ENCODE measurements around the gene KBTBD13. TPM values are rescaled to one million over a fixed set of nuclear protein-coding genes. Genes with fewer than 3 reads are reported as not detected.
"Not testable (repeated sequence)": the region's sequence is repeated elsewhere in the genome, so short reads cannot be mapped to it uniquely, and the experiment has no call there.

The KBTBD13 gene
- total RNA-seq, 2 donors from 2014 or later = 2.6 to 4.4 TPM

GRCh38 chr15:65038428-65038827 lies 38.1 kb upstream of the KBTBD13 start:
- no peak for DNase-seq (ENCODE audit: low spot score)
- Histone ChIP-seq H3K4me1 (peaks cover 0 to 6% of the 10 kb centered on the region in 2 donors), H3K9me3 (no peaks in the 10 kb centered on the region), H3K27ac (no peak overlapping the region), H3K4me3 (no peak overlapping the region), H3K36me3 (no peaks in the 10 kb centered on the region), H3K27me3 (no peaks in the 10 kb centered on the region)
- TF ChIP-seq, protein P1, sequence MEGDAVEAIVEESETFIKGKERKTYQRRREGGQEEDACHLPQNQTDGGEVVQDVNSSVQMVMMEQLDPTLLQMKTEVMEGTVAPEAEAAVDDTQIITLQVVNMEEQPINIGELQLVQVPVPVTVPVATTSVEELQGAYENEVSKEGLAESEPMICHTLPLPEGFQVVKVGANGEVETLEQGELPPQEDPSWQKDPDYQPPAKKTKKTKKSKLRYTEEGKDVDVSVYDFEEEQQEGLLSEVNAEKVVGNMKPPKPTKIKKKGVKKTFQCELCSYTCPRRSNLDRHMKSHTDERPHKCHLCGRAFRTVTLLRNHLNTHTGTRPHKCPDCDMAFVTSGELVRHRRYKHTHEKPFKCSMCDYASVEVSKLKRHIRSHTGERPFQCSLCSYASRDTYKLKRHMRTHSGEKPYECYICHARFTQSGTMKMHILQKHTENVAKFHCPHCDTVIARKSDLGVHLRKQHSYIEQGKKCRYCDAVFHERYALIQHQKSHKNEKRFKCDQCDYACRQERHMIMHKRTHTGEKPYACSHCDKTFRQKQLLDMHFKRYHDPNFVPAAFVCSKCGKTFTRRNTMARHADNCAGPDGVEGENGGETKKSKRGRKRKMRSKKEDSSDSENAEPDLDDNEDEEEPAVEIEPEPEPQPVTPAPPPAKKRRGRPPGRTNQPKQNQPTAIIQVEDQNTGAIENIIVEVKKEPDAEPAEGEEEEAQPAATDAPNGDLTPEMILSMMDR (IDR thresholded peaks at IDR 0.05) = no peak

DNA sequence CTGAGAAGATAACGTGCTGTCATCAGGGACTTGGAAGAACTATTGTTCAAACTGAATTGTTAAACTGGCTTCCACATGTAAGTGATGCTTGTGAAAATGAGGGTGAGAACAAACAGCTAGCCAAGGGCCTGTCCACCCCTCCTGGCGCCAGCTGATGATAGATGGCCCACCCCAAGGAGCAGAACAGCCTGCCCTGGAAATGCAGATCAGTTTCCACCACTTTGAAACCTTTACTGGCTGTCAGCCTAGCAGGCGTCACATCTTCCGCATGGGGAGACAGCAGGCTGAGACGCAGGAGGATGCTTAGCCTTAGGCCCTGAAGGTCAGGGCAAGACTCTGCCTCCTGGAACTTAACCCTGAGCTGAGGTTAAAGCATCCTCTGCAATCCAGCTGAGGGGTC lies 37.7 kb upstream of the KBTBD13 start:
- Histone ChIP-seq H3K4me1 (peaks cover 0 to 2% of the 10 kb centered on the region in 2 donors), H3K27me3 (no peaks in the 10 kb centered on the region), H3K27ac (no peak overlapping the region), H3K9me3 (no peaks in the 10 kb centered on the region), H3K36me3 (no peaks in the 10 kb centered on the region), H3K4me3 (no peak overlapping the region)
- TF ChIP-seq, protein P1 (IDR thresholded peaks at IDR 0.05) = no peak
- DNase-seq (ENCODE audit: low spot score) = no peak

DNA sequence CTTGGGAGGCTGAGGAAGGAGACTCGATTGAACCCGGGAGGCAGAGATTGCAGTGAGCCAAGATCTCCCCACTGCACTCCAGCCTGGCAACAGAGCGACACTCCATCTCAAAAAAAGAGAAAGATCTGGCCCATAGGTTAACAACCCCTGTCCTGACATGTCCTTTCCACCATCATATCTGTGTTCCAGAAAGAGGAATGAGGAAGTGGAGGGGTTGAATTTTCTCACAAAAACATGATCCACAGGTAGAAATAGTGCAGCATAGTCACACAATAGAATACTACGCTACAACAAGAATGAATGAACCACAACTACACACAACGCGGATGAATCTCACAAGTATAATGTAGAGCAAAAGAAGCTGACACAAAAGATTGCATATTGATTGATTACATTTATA lies 36.1 kb upstream of the KBTBD13 start:
- Histone ChIP-seq H3K9me3 (no peaks in the 10 kb centered on the region), H3K4me3 (no peak overlapping the region), H3K36me3 (no peaks in the 10 kb centered on the region), H3K27ac (no peak overlapping the region), H3K27me3 (no peaks in the 10 kb centered on the region), H3K4me1 (no peaks in the 10 kb centered on the region)
- TF ChIP-seq, protein P1 (IDR thresholded peaks at IDR 0.05) = no peak
- DNase-seq (ENCODE audit: low spot score) = no peak

DNA sequence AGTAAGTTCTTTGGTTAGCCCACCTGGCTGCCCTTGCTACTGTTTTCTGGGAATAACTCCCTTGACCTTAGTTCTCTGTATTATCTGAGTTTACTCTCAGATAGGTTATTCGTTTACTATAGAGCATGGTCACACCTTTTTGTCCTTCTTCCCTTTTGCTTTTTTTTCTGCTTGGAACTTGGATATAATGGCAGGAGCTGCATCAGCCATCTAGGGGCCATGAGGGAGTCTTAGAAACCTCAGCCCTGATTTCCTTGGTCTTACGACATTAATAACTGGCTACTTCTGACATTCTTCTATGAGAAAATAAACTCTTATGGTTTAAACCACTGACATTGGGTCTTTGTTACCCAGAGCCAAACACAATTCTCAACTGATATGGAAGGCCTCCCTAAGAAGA lies 34.8 kb upstream of the KBTBD13 start:
- Histone ChIP-seq H3K27ac (no peak overlapping the region), H3K4me3 (no peak overlapping the region), H3K36me3 (no peaks in the 10 kb centered on the region), H3K9me3 (no peaks in the 10 kb centered on the region), H3K27me3 (no peaks in the 10 kb centered on the region), H3K4me1 (no peaks in the 10 kb centered on the region)
- no peak for DNase-seq (ENCODE audit: low spot score)
- TF ChIP-seq, protein P1 (IDR thresholded peaks at IDR 0.05) = no peak

DNA sequence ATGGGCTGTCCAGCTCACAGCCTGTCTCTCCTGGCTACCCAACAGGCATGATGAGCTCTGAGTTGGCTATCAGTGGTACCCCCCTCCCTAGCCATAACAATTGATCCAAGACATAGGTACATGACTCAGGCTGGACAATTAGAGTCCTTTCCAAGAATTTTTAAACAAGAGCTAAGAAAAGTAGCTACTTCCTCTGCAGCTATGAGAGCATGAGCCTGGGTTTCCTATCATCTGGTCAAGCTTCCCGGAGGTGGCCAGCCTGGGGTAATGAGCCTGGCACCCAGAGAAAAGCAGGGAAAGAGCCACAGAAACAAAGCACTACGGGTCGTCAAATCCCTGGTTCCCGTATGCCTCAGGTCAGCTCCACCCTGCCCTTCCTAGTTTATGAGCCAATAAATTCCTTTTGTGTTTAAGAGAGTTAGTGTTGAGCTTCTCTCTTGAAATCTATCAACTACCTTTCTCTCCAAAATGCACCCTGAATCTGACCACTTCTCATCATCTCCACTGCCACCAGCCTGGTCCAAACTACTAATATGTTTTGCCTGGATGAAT lies 33.7 kb upstream of the KBTBD13 start:
- H3K27ac ChIP-seq = no peak overlapping the region
- DNase-seq (ENCODE audit: low spot score) = no peak
- TF ChIP-seq, protein P1 (IDR thresholded peaks at IDR 0.05) = no peak

DNA sequence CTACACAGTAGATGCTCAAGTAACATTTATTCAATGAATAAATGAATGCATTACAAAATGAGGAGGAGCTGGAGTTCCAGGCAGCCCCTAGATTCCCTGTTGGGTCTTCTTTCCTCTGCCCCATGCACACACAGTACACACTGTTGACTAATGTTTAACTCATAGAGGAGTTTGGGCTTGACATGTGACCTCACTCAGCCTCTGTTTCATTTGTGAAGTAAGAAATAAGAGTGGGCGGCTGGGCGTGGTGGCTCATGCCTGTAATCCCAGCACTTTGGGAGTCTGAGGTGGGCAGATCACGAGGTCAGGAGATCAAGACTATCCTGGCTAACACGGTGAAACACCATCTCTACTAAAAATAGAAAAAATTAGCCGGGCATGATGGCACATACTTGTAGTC lies 32.3 kb upstream of the KBTBD13 start:
- H3K4me3 ChIP-seq; H3K9me3 ChIP-seq; H3K27ac ChIP-seq; H3K36me3 ChIP-seq; H3K27me3 ChIP-seq; DNase-seq (ENCODE audit: low spot score); H3K4me1 ChIP-seq: not testable (repeated sequence)

More for the DNA sequence above, 33.7 kb upstream of the KBTBD13 start:
- Histone ChIP-seq H3K36me3 (no peaks in the 10 kb centered on the region), H3K4me1 (no peaks in the 10 kb centered on the region), H3K27me3 (no peaks in the 10 kb centered on the region), H3K9me3 (no peaks in the 10 kb centered on the region), H3K4me3 (no peak overlapping the region)

Data from right atrium auricular region (tissue), 2 donors.